H1 (cell line): ENCODE measurements around the gene SLC25A22. TPM values are rescaled to one million over a fixed set of nuclear protein-coding genes. Genes with fewer than 3 reads are reported as not detected.

ENCODE experiments used
- CTCF ChIA-PET: fragments of 300-600 bp; sonication (Branson Sonifier 250); formaldehyde crosslinking; loops from one replicate; lab custom pipeline; 2021; ENCODE audit not compliant: partially characterized antibody; lab: Charles Lee
- POLR2A ChIA-PET: fragments of 300-600 bp; sonication (Branson Sonifier 250); formaldehyde crosslinking; loops from one replicate; lab custom pipeline; 2021; ENCODE audit warnings: inconsistent platforms; ENCODE audit not compliant: partially characterized antibody; lab: Charles Lee
- DNase-seq, 2 experiments: peaks; one replicate each; pipeline versions ENCODE4 v3.0.0 to v3.0.0-alpha.2; 2010 to 2022; ENCODE audit warnings: low spot score in 2 of 2, low read depth in 1 of 2, mixed read lengths in 1 of 2
- FAIRE-seq: peaks from 2 replicates; lab custom pipeline; 2011; peaks lifted over from hg19 to GRCh38; lab: Jason Lieb, UNC
- H2AFZ ChIP-seq: 2 replicates; pipeline ENCODE4 v1.8.1; 2012; ENCODE audit warnings: low read length, inconsistent platforms
- H2AK5ac ChIP-seq: 2 replicates; pipeline ENCODE4 v1.6.1; 2013; ENCODE audit warnings: low read depth, low read length
- H2BK120ac ChIP-seq: replicated peaks from 2 replicates; pipeline ENCODE3; 2013; ENCODE audit warnings: low read depth, low read length, inconsistent platforms
- H2BK12ac ChIP-seq: 2 replicates; pipeline ENCODE4 v1.6.1; 2013; ENCODE audit warnings: low read depth, low read length
- H2BK15ac ChIP-seq: 2 replicates; pipeline ENCODE4 v1.6.1; 2013; ENCODE audit warnings: low read length
- H2BK20ac ChIP-seq: 2 replicates; pipeline ENCODE4 v1.6.1; 2013; ENCODE audit warnings: low read length
- H2BK5ac ChIP-seq: 2 replicates; pipeline ENCODE4 v1.6.1; 2013; ENCODE audit warnings: low read depth, low read length
- H3K14ac ChIP-seq: 2 replicates; pipeline ENCODE4 v1.6.1; 2013; ENCODE audit warnings: inconsistent platforms; ENCODE audit not compliant: insufficient read length
- H3K18ac ChIP-seq: 2 replicates; pipeline ENCODE4 v1.6.1; 2013; ENCODE audit warnings: low read length; ENCODE audit errors: extremely low read depth
- H3K23ac ChIP-seq: 2 replicates; pipeline ENCODE4 v1.6.1; 2013; ENCODE audit warnings: inconsistent platforms; ENCODE audit not compliant: insufficient read length
- H3K23me2 ChIP-seq: 2 replicates; pipeline ENCODE4 v1.6.1; 2013; ENCODE audit warnings: low read depth, low read length
- H3K27ac ChIP-seq: 2 replicates; pipeline ENCODE4 v1.6.1; 2011; ENCODE audit warnings: low read depth, low read length, inconsistent platforms
- H3K27me3 ChIP-seq, 4 experiments: replicated peaks in 1 of 4; 1 replicate in 1 of 4; 2 replicates in 3 of 4; pipeline versions ENCODE4 v1.6.1 to v1.8.1; 2011 to 2013; ENCODE audit warnings: low read length in 3 of 4, mild to moderate bottlenecking in 3 of 4, inconsistent platforms in 2 of 4, mixed read lengths in 2 of 4, moderate library complexity in 1 of 4; ENCODE audit not compliant: control insufficient read depth in 3 of 4, insufficient read depth in 3 of 4; ENCODE audit errors: extremely low read depth in 1 of 4
- H3K36me3 ChIP-seq, 4 experiments: 2 replicates each; pipeline versions ENCODE4 v1.6.1 to v1.8.1; 2011 to 2013; ENCODE audit warnings: mild to moderate bottlenecking in 4 of 4, low read length in 3 of 4, moderate library complexity in 2 of 4, control low read depth in 1 of 4, inconsistent platforms in 1 of 4; ENCODE audit not compliant: insufficient read depth in 4 of 4, control insufficient read depth in 2 of 4
- H3K4ac ChIP-seq: replicated peaks from 2 replicates; pipeline ENCODE3; 2013; ENCODE audit warnings: low read length, low read depth, mixed read lengths, inconsistent platforms; ENCODE audit not compliant: insufficient read length
- H3K4me1 ChIP-seq, 4 experiments: replicated peaks in 1 of 4; 1 replicate in 1 of 4; 2 replicates in 3 of 4; pipeline versions ENCODE4 v1.6.1 to v1.8.1; 2011 to 2013; ENCODE audit warnings: low read length in 3 of 4, inconsistent platforms in 2 of 4, mixed read lengths in 1 of 4; ENCODE audit not compliant: insufficient read depth in 4 of 4, control insufficient read depth in 3 of 4
- H3K4me2 ChIP-seq, 2 experiments: 2 replicates each; pipeline versions ENCODE4 v1.6.1 to v1.8.1; 2011 to 2013; ENCODE audit warnings: low read depth in 2 of 2, low read length in 2 of 2, control low read depth in 1 of 2, inconsistent platforms in 1 of 2, mild to moderate bottlenecking in 1 of 2; ENCODE audit not compliant: insufficient read depth in 1 of 2
- H3K4me3 ChIP-seq, 4 experiments: fragments of 200-600, 300-600 bp in 1 of 4; sonication (generic), shearing (Covaris generic), sonication (Bioruptor Twin) in 1 of 4; 2 replicates each; pipeline versions ENCODE4 v1.5.1 to v1.8.1; 2011 to 2016; ENCODE audit warnings: low read length in 4 of 4, low read depth in 3 of 4, control low read depth in 2 of 4, inconsistent platforms in 2 of 4, mild to moderate bottlenecking in 2 of 4, mixed read lengths in 1 of 4, moderate library complexity in 1 of 4; ENCODE audit not compliant: insufficient read depth in 2 of 4; ENCODE audit errors: extremely low read depth in 1 of 4
- H3K56ac ChIP-seq: replicated peaks from 2 replicates; pipeline ENCODE3; 2013; ENCODE audit warnings: low read depth, mild to moderate bottlenecking, mixed read lengths, low read length, inconsistent platforms; ENCODE audit not compliant: insufficient read length
- H3K79me1 ChIP-seq: 2 replicates; pipeline ENCODE4 v1.6.1; 2013; ENCODE audit warnings: low read depth, low read length, control low read depth
- H3K79me2 ChIP-seq, 2 experiments: 2 replicates each; pipeline versions ENCODE4 v1.6.1 to v1.8.1; 2012 to 2013; ENCODE audit warnings: low read length in 2 of 2, mild to moderate bottlenecking in 2 of 2, inconsistent platforms in 1 of 2; ENCODE audit not compliant: insufficient read depth in 2 of 2, control insufficient read depth in 1 of 2
- H3K9ac ChIP-seq, 4 experiments: replicated peaks in 1 of 4; 1 replicate in 1 of 4; 2 replicates in 3 of 4; pipeline versions ENCODE4 v1.6.1 to v1.8.1; 2011 to 2013; ENCODE audit warnings: low read depth in 3 of 4, low read length in 3 of 4, control low read depth in 2 of 4, mild to moderate bottlenecking in 2 of 4, moderate library complexity in 2 of 4, inconsistent platforms in 1 of 4; ENCODE audit errors: extremely low read depth in 1 of 4
- H3K9me3 ChIP-seq, 2 experiments: 2 replicates each; pipeline versions ENCODE4 v1.6.1 to v1.8.1; 2012 to 2013; ENCODE audit warnings: mild to moderate bottlenecking in 2 of 2, moderate library complexity in 2 of 2, control low read depth in 1 of 2, inconsistent platforms in 1 of 2, low read depth in 1 of 2, low read length in 1 of 2, mixed read lengths in 1 of 2; ENCODE audit not compliant: insufficient read depth in 2 of 2
- H4K20me1 ChIP-seq, 2 experiments: replicated peaks in 1 of 2; 2 replicates each; pipeline versions ENCODE3 to v1.8.1; 2011 to 2013; ENCODE audit warnings: inconsistent platforms in 2 of 2, low read length in 2 of 2, mild to moderate bottlenecking in 1 of 2; ENCODE audit not compliant: insufficient read depth in 2 of 2, control insufficient read depth in 1 of 2
- H4K5ac ChIP-seq: 2 replicates; pipeline ENCODE4 v1.6.1; 2013; ENCODE audit warnings: low read length, low read depth, mixed read lengths, inconsistent platforms; ENCODE audit not compliant: insufficient read length
- H4K8ac ChIP-seq: 2 replicates; pipeline ENCODE4 v1.8.0; 2013; ENCODE audit warnings: mild to moderate bottlenecking, moderate library complexity, low read length, inconsistent platforms; ENCODE audit not compliant: insufficient read depth; ENCODE audit errors: extremely low read depth
- H4K91ac ChIP-seq: replicated peaks from 2 replicates; pipeline ENCODE3; 2013; ENCODE audit warnings: low read length, mixed read lengths, inconsistent platforms; ENCODE audit not compliant: insufficient read length
- BCL11A ChIP-seq, 2 experiments: IDR thresholded peaks; one replicate each; pipeline ENCODE4 v1.6.1; 2011; ENCODE audit warnings: low read depth in 2 of 2, low read length in 2 of 2, mild to moderate bottlenecking in 2 of 2
- BRCA1 ChIP-seq: IDR thresholded peaks from 2 replicates; pipeline ENCODE4 v1.6.1; 2012; ENCODE audit warnings: low read depth, low read length, improper control_type of control experiment
- CBX5 ChIP-seq: fragments of 300-800, 300-1000 bp; sonication (generic); IDR thresholded peaks from 2 replicates; pipeline ENCODE4 v1.7.1; 2016; ENCODE audit warnings: antibody characterized with exemption, low read length, low read depth
- CTBP2 ChIP-seq: IDR thresholded peaks from 2 replicates; pipeline ENCODE4 v1.7.0; 2011; ENCODE audit warnings: borderline replicate concordance, mild to moderate bottlenecking, moderate library complexity, mixed read lengths, low read length; ENCODE audit not compliant: insufficient read depth, insufficient read length
- MAFK ChIP-seq: IDR thresholded peaks from 2 replicates; pipeline ENCODE4 v1.6.1; 2012; ENCODE audit warnings: low read depth, mild to moderate bottlenecking, improper control_type of control experiment, low read length
- SRF ChIP-seq: IDR thresholded peaks from 2 replicates; pipeline ENCODE4 v1.6.1; 2011; ENCODE audit warnings: mild to moderate bottlenecking, low read depth, low read length, moderate library complexity
- TCF12 ChIP-seq: IDR thresholded peaks from 2 replicates; pipeline ENCODE4 v1.6.1; 2011; ENCODE audit warnings: low read depth, mild to moderate bottlenecking, low read length
- TEAD4 ChIP-seq: IDR thresholded peaks from 2 replicates; pipeline ENCODE4 v1.6.1; 2012; ENCODE audit warnings: low read depth, low read length, inconsistent platforms, mixed read lengths
- WGBS, 2 experiments: shearing (Covaris generic) in 1 of 2; methylation state at CpG; one replicate each; pipeline versions ENCODE4 v1.1.6 to v1.1.7; 2013 to 2015; ENCODE audit warnings: low lambda C conversion rate in 2 of 2, mixed read lengths in 2 of 2, inconsistent platforms in 1 of 2, low coverage in 1 of 2, missing lambda C conversion rate in 1 of 2; ENCODE audit not compliant: insufficient replicate concordance in 2 of 2, insufficient coverage in 1 of 2, insufficient read length in 1 of 2; ENCODE audit errors: extremely low coverage in 1 of 2, missing lambda C conversion rate in 1 of 2; 5-methylcytosine and 5-hydroxymethylcytosine counted together
- polyA plus RNA-seq, 7 experiments: library from polyadenylated mRNA; depleted of rRNA in 3 of 7; stranded (reverse) in 5 of 7; unstranded in 2 of 7; fragments of >200 nt in 5 of 7; fragments of 200-250 nt in 2 of 7; gene quantifications; 1 replicate in 5 of 7; 2 replicates in 1 of 7; 4 replicates in 1 of 7; pipeline versions ENCODE4 v1.2.1 to v1.2.3, GENCODE V29; 2011 to 2013; ENCODE audit warnings: missing spikeins in 2 of 7, mixed read lengths in 2 of 7
- total RNA-seq: library from RNA; stranded (reverse); fragmentation: NEBNext Ultra II Directional; extraction: Animal tissue kit (Norgen Biotek cat#: 25700); gene quantifications from 2 replicates; pipeline ENCODE4 v1.2.1, GENCODE V29; 2021
- TF ChIP-seq, protein P1 (sequence below), 3 experiments: IDR thresholded peaks; 1 replicate in 2 of 3; 2 replicates in 1 of 3; pipeline versions ENCODE4 v1.5.1 to v1.6.1; 2011; ENCODE audit warnings: low read length in 3 of 3, mild to moderate bottlenecking in 3 of 3, inconsistent platforms in 2 of 3, low read depth in 1 of 3, moderate library complexity in 1 of 3; ENCODE audit not compliant: insufficient read depth in 1 of 3; ENCODE audit errors: control extremely low read depth in 1 of 3

Gene SLC25A22
- total and polyA plus RNA-seq, 2 of the 8 experiments (the other 6 are each of a cell fraction or from before 2014, with no cell fraction given) = 31.5 to 48.0 TPM

DNA sequence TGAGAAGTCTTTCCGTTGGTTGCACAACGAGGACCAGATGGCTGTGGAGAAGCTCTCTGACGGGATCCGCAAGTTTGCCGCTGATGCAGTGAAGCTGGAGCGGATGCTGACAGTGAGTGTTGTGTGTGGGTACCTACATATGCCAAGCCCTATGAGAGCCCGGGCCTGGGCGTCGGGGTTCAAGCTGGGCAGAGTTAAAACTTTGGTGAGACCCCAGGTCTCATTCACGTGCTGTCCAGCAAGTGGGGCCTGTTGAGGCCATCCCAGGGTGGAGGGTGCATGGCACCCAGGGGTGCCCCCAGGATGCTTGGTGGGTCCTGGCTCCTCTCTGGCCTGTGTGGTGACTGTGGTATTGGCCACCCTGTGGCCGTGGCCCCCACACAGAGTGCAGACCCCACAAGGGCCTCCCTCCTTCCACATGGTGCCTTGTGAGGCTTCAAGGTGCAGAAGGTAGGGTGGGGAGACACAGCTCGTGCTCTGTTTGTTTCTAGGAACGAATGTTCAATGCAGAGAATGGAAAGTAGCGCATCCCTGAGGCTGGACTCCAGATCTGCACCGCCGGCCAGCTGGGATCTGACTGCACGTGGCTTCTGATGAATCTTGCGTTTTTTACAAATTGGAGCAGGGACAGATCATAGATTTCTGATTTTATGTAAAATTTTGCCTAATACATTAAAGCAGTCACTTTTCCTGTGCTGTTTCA, 33.6 kb downstream of the SLC25A22 start:
- CTCF ChIA-PET = interaction anchor here (0.5 to 26.9 kb wide), 16 partner anchors 9 to 222 kb away, joined by 3 to 395 read pairs (median 4); partner anchors contain the start of genes TALDO1 and TMEM80
- peaks cover 30 to 59% (median 33%) of the 10 kb centered on the region in 4 experiments for H3K36me3 ChIP-seq
- no peak for DNase-seq
- TF ChIP-seq, protein P1, sequence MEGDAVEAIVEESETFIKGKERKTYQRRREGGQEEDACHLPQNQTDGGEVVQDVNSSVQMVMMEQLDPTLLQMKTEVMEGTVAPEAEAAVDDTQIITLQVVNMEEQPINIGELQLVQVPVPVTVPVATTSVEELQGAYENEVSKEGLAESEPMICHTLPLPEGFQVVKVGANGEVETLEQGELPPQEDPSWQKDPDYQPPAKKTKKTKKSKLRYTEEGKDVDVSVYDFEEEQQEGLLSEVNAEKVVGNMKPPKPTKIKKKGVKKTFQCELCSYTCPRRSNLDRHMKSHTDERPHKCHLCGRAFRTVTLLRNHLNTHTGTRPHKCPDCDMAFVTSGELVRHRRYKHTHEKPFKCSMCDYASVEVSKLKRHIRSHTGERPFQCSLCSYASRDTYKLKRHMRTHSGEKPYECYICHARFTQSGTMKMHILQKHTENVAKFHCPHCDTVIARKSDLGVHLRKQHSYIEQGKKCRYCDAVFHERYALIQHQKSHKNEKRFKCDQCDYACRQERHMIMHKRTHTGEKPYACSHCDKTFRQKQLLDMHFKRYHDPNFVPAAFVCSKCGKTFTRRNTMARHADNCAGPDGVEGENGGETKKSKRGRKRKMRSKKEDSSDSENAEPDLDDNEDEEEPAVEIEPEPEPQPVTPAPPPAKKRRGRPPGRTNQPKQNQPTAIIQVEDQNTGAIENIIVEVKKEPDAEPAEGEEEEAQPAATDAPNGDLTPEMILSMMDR (IDR thresholded peaks at IDR 0.05; ENCODE audit: control extremely low read depth in 1 of 3, insufficient read depth in 1 of 3, low read depth in 1 of 3, low read length in 3 of 3) = no peak
- TF ChIP-seq TCF12 (no peak), BCL11A (IDR thresholded peaks at IDR 0.05; ENCODE audit: low read depth in 2 of 2, low read length in 2 of 2) (no peak), CTBP2 (no peak), BRCA1 (no peak), CBX5 (no peak), MAFK (no peak), SRF (no peak), TEAD4 (no peak)

More for the DNA sequence above, 33.6 kb downstream of the SLC25A22 start:
- Histone ChIP-seq H4K5ac (no peak overlapping the region), H2AFZ (no peak overlapping the region), H3K4me2 (no peak overlapping the region), H4K91ac (no peak overlapping the region), H3K56ac (no peak overlapping the region), H3K79me2 (no peaks in the 10 kb centered on the region), H3K4ac (no peak overlapping the region), H3K27me3 (no peaks in the 10 kb centered on the region), H3K4me3 (no peak overlapping the region), H3K18ac (no peak overlapping the region), H4K20me1 (peaks cover 13 to 33% of the 10 kb centered on the region in 2 experiments), H2BK12ac (no peak overlapping the region), H2AK5ac (no peak overlapping the region), H3K14ac (no peak overlapping the region), H3K23ac (no peak overlapping the region), H2BK5ac (peak overlapping the region; percentile 77; the same call in 1 of the 2 replicates), H2BK15ac (no peak overlapping the region), H2BK120ac (no peak overlapping the region), H3K9ac (no peak overlapping the region), H4K8ac (no peak overlapping the region), H2BK20ac (no peak overlapping the region), H3K4me1 (peaks cover 0 to 12% (median 7%) of the 10 kb centered on the region in 4 experiments; a peak in 6 of 7 replicates), H3K23me2 (no peaks in the 10 kb centered on the region), H3K27ac (0 out of 2 replicates have a peak overlapping the region, but pooled peaks have one; percentile 1), H3K79me1 (peaks cover 7% of the 10 kb centered on the region; the same call in 1 of the 2 replicates), H3K9me3 (no peaks in the 10 kb centered on the region)
- WGBS, 2 experiments = 93% methylated on average over 17 of the region's 18 CpGs; no CpG with 5 or more reads in 1 of the 2 experiments
- POLR2A ChIA-PET = interaction anchor here (1.1 to 35.3 kb wide), 11 partner anchors 2 to 151 kb away, joined by 3 to 636 read pairs (median 5); partner anchors contain the start of genes GATD1 and TALDO1
- FAIRE-seq = no peak
